Activated gamma-delta T cell treated with Interleukin-2 at 50 U/mL for 16 hours (primary cell): Measurements from ENCODE around the gene SH3D21.

Source experiments
- DNase-seq: peaks from one replicate; pipeline ENCODE4 v3.0.0-alpha.2; 2020

Gene SH3D21

GRCh38 chr1:36306210-36306901, at the start of gene SH3D21:
SH3D21 (plus strand) TSS chr1:36306368; CDS start chr1:36306421, 53 bp downstream.
- DNase-seq: peak; percentile 36

- DNase-seq: no peak
Measured at GRCh38 chr1:36256558-36257374, 49.4 kb upstream of the SH3D21 start.

- DNase-seq: no peak
Measured at GRCh38 chr1:36257375-36257767, 48.8 kb upstream of the SH3D21 start.

- no peak for DNase-seq
Measured at GRCh38 chr1:36258960-36259344, 47.2 kb upstream of the SH3D21 start.

- DNase-seq: no peak
Measured at GRCh38 chr1:36268981-36269380, 37.2 kb upstream of the SH3D21 start.

- no peak for DNase-seq
Measured at GRCh38 chr1:36269408-36269838, 36.7 kb upstream of the SH3D21 start.

GRCh38 chr1:36273024-36273423, 33.1 kb upstream of the SH3D21 start:
- no peak for DNase-seq

GRCh38 chr1:36274201-36274600, 32.0 kb upstream of the SH3D21 start:
- no peak for DNase-seq

GRCh38 chr1:36276688-36277087, 29.5 kb upstream of the SH3D21 start:
- no peak for DNase-seq

- no peak for DNase-seq
Measured at GRCh38 chr1:36279110-36279788, 26.9 kb upstream of the SH3D21 start.

GRCh38 chr1:36279789-36280296, 26.3 kb upstream of the SH3D21 start:
- DNase-seq: no peak

- no peak for DNase-seq
Measured at GRCh38 chr1:36284061-36284460, 22.1 kb upstream of the SH3D21 start.

GRCh38 chr1:36284517-36284916, 21.7 kb upstream of the SH3D21 start:
- DNase-seq: no peak

GRCh38 chr1:36285443-36286101, 20.6 kb upstream of the SH3D21 start:
- DNase-seq: peak; percentile 60

- no peak for DNase-seq
Measured at GRCh38 chr1:36286802-36287201, 19.4 kb upstream of the SH3D21 start.

GRCh38 chr1:36287595-36287994, 18.6 kb upstream of the SH3D21 start:
- DNase-seq: no peak

- no peak for DNase-seq
Measured at GRCh38 chr1:36295390-36295789, 10.8 kb upstream of the SH3D21 start.

GRCh38 chr1:36297062-36297461, 9.1 kb upstream of the SH3D21 start:
- no peak for DNase-seq

GRCh38 chr1:36298640-36299039, 7.5 kb upstream of the SH3D21 start:
- no peak for DNase-seq

- no peak for DNase-seq
Measured at GRCh38 chr1:36300526-36300925, 5.6 kb upstream of the SH3D21 start.

GRCh38 chr1:36301220-36301619, 4.9 kb upstream of the SH3D21 start:
- DNase-seq: no peak

- no peak for DNase-seq
Measured at GRCh38 chr1:36303244-36303643, 2.9 kb upstream of the SH3D21 start.
